Vagina (tissue), 2 donors: ENCODE measurements around the gene THAP12.

Source experiments
- POLR2AphosphoS5 ChIP-seq, 2 donors: sonication (generic); formaldehyde crosslinking; IDR thresholded peaks; one replicate each; pipeline ENCODE4 v1.9.0; 2017; ENCODE audit warnings: antibody characterized with exemption in 2 of 2, mild to moderate bottlenecking in 2 of 2, low read depth in 1 of 2; ENCODE audit not compliant: insufficient read depth in 1 of 2
- TF ChIP-seq, protein P1 (sequence below), 3 experiments: fragments of 450-650 bp in 2 of 3; fragments of 200-600 bp in 1 of 3; sonication (generic) in 1 of 3; IDR thresholded peaks; one replicate each; pipeline ENCODE4 v1.5.1; 2017 to 2019; ENCODE audit warnings: antibody characterized with exemption in 3 of 3, mild to moderate bottlenecking in 2 of 3, moderate library complexity in 2 of 3

DNA sequence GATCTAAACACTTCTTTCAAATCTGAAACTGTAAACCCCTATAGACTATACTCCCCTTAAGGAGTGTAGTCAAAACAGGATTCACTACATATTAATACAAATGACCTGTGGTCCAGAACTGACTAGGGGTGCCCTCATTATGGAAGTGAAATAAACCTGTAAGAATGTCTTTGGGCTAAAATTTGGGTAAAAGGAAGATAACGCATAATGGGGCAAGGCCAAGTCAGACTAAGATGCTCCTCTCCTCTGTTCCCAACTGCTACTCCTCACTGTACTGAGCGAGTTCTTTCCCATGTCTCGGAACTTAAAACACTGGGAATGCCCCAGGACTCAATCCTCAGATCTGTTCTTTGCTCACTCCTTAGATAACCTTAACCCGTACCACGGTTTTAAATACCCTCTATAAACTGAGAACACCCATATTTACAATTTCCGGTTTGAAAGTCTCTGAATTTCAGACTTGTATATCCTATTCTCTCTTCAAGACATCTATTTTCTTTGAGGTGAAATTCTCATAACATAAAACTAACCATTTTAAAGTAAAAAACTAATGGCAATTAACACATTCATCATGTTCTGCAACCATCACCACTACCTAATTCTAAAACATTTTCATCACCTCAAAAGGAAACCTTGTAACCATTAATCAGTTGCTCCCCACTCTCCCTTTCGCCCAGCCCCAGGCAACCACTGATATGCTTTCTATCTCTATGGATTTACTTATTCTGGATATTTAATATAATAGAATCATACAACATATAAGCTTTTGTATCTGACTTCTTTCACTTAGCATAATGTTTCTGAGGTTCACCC is 4.0 kb downstream of the THAP12 start:
- TF ChIP-seq, protein P1, sequence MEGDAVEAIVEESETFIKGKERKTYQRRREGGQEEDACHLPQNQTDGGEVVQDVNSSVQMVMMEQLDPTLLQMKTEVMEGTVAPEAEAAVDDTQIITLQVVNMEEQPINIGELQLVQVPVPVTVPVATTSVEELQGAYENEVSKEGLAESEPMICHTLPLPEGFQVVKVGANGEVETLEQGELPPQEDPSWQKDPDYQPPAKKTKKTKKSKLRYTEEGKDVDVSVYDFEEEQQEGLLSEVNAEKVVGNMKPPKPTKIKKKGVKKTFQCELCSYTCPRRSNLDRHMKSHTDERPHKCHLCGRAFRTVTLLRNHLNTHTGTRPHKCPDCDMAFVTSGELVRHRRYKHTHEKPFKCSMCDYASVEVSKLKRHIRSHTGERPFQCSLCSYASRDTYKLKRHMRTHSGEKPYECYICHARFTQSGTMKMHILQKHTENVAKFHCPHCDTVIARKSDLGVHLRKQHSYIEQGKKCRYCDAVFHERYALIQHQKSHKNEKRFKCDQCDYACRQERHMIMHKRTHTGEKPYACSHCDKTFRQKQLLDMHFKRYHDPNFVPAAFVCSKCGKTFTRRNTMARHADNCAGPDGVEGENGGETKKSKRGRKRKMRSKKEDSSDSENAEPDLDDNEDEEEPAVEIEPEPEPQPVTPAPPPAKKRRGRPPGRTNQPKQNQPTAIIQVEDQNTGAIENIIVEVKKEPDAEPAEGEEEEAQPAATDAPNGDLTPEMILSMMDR (IDR thresholded peaks at IDR 0.05), result no peak
- TF ChIP-seq POLR2AphosphoS5 (IDR thresholded peaks at IDR 0.05; ENCODE audit: insufficient read depth in 1 of 2, low read depth in 1 of 2), result no peak
